Measurements from ENCODE around the gene SNRPD2.

DNA sequence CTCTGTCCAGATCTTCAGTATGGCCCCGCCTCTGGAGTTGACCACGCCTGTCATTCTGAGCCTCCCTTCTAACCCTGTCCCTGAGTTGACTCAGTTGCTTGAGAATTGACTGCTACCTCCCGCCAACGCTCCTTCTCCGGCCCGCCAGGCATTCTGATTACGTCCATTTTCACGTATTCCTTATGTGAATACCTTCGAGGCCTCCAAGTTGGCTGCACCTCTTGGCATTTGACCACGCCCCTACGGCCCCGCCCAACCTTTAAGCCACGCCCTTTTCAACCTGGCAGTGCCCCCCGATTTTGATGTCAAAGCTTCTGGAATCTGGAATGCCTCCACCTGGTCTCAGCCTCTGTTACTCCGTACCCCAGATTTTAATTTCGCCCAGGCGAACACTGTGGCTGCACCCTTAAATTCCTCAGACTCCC lies 50.9 kb downstream of the SNRPD2 start:
- TF ChIP-seq, protein P1, sequence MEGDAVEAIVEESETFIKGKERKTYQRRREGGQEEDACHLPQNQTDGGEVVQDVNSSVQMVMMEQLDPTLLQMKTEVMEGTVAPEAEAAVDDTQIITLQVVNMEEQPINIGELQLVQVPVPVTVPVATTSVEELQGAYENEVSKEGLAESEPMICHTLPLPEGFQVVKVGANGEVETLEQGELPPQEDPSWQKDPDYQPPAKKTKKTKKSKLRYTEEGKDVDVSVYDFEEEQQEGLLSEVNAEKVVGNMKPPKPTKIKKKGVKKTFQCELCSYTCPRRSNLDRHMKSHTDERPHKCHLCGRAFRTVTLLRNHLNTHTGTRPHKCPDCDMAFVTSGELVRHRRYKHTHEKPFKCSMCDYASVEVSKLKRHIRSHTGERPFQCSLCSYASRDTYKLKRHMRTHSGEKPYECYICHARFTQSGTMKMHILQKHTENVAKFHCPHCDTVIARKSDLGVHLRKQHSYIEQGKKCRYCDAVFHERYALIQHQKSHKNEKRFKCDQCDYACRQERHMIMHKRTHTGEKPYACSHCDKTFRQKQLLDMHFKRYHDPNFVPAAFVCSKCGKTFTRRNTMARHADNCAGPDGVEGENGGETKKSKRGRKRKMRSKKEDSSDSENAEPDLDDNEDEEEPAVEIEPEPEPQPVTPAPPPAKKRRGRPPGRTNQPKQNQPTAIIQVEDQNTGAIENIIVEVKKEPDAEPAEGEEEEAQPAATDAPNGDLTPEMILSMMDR (conservative IDR thresholded peaks at IDR 0.05; ENCODE audit: low read length), result no peak
- TF ChIP-seq EZH2phosphoT487 (IDR thresholded peaks at IDR 0.05; ENCODE audit: borderline replicate concordance), result no peak

Data from Loucy (cell line).